Stimulated activated CD4-positive, alpha-beta T cell treated with anti-CD3 and anti-CD28 coated beads, Interleukin-1b, Interleukin-23, amount 100 ng/mL, for 48 hours (primary cell): ENCODE measurements around the gene SHROOM1.
"Not testable (repeated sequence)": the region's sequence is repeated elsewhere in the genome, so short reads cannot be mapped to it uniquely, and the experiment has no call there.

Experiments
- DNase-seq: peaks from one replicate; pipeline ENCODE4 v3.0.0-alpha.2; 2020

SHROOM1 gene

GRCh38 chr5:132823481-132824050, 6.9 kb downstream of the SHROOM1 start:
- DNase-seq: no peak

- peak; percentile 26 for DNase-seq
Measured at GRCh38 chr5:132822650-132823480, 7.6 kb downstream of the SHROOM1 start.

GRCh38 chr5:132821791-132822190, 8.7 kb downstream of the SHROOM1 start:
- DNase-seq: no peak

- no peak for DNase-seq
Measured at GRCh38 chr5:132821350-132821749, 9.1 kb downstream of the SHROOM1 start.

GRCh38 chr5:132820162-132820754, 10.2 kb downstream of the SHROOM1 start:
- peak; percentile 92 for DNase-seq

- no peak for DNase-seq
Measured at GRCh38 chr5:132819468-132819867, 11.0 kb downstream of the SHROOM1 start.

GRCh38 chr5:132817011-132817410, 13.4 kb downstream of the SHROOM1 start:
- DNase-seq: no peak

GRCh38 chr5:132816554-132816953, 13.9 kb downstream of the SHROOM1 start:
- no peak for DNase-seq

GRCh38 chr5:132816083-132816482, 14.4 kb downstream of the SHROOM1 start:
- no peak for DNase-seq

GRCh38 chr5:132815454-132815853, 15.0 kb downstream of the SHROOM1 start:
- no peak for DNase-seq

GRCh38 chr5:132814503-132815294, 15.7 kb downstream of the SHROOM1 start:
- DNase-seq: no peak

GRCh38 chr5:132813599-132814502, 16.6 kb downstream of the SHROOM1 start:
- DNase-seq: no peak

- DNase-seq: no peak
Measured at GRCh38 chr5:132812781-132813598, 17.5 kb downstream of the SHROOM1 start, which contains the start of gene SOWAHA. TSS of gene SOWAHA (plus strand) at chr5:132813302. CDS start at chr5:132813622, 320 bp downstream.

GRCh38 chr5:132812123-132812765, 18.2 kb downstream of the SHROOM1 start:
- no peak for DNase-seq

- no peak for DNase-seq
Measured at GRCh38 chr5:132810605-132811004, 19.8 kb downstream of the SHROOM1 start.

- no peak for DNase-seq
Measured at GRCh38 chr5:132808866-132809265, 21.6 kb downstream of the SHROOM1 start.

GRCh38 chr5:132808448-132808847, 22.0 kb downstream of the SHROOM1 start:
- no peak for DNase-seq

- no peak for DNase-seq
Measured at GRCh38 chr5:132807163-132807838, 23.1 kb downstream of the SHROOM1 start.

- DNase-seq: not testable (repeated sequence)
Measured at GRCh38 chr5:132806804-132807162, 23.7 kb downstream of the SHROOM1 start.

- DNase-seq: not testable (repeated sequence)
Measured at GRCh38 chr5:132805872-132806271, 24.6 kb downstream of the SHROOM1 start.
